Urinary bladder (tissue), 4 donors: Measurements from ENCODE around the gene ATP6V1D. TPM values are rescaled to one million over a fixed set of nuclear protein-coding genes. Genes with fewer than 3 reads are reported as not detected.
"Not testable (repeated sequence)": the region's sequence is repeated elsewhere in the genome, so short reads cannot be mapped to it uniquely, and the experiment has no call there.

ENCODE experiments used
- DNase-seq: peaks from one replicate; pipeline ENCODE4 v3.0.0-alpha.2; 2015; ENCODE audit errors: extremely low spot score
- H3K27ac ChIP-seq: one replicate; pipeline ENCODE4 v1.5.1; 2013; ENCODE audit warnings: low read depth, mild to moderate bottlenecking, moderate library complexity
- H3K36me3 ChIP-seq: one replicate; pipeline ENCODE4 v1.6.1; 2013; ENCODE audit warnings: mild to moderate bottlenecking, moderate library complexity; ENCODE audit not compliant: insufficient read depth
- H3K4me1 ChIP-seq: one replicate; pipeline ENCODE4 v1.6.1; 2013; ENCODE audit warnings: mild to moderate bottlenecking, moderate library complexity; ENCODE audit not compliant: insufficient read depth
- H3K4me3 ChIP-seq: one replicate; pipeline ENCODE4 v1.5.1; 2013; ENCODE audit warnings: low read depth, low read length
- WGBS: extraction: QIAGEN DNeasy Blood & Tissue Kit; methylation state at CpG from one replicate; pipeline ENCODE4 v1.1.7; 2013; 5-methylcytosine and 5-hydroxymethylcytosine counted together
- polyA plus RNA-seq: library from polyadenylated mRNA; stranded (reverse); fragments of 200-250 nt; gene quantifications from one replicate; pipeline ENCODE4 v1.2.3, GENCODE V29; 2013
- total RNA-seq: library from RNA; depleted of rRNA; stranded (reverse); fragments of >200 nt; gene quantifications from one replicate; pipeline ENCODE4 v1.2.3, GENCODE V29; 2014
- donor health status: healthy with polysubstance abuse.
- donor health status: healthy.

Gene ATP6V1D
- total and polyA plus RNA-seq, 2 donors = 52.8 to 112 TPM

- peaks cover 6% of the 10 kb centered on the region for H3K4me1 ChIP-seq
- no peak overlapping the region for H3K27ac ChIP-seq
- no peak for DNase-seq
- WGBS = 58% methylated on average over 4 of the region's 4 CpGs
- no peaks in the 10 kb centered on the region for H3K36me3 ChIP-seq
- H3K4me3 ChIP-seq = no peak overlapping the region
Observed at GRCh38 chr14:67357186-67357968, 2.2 kb downstream of the ATP6V1D start.

DNA sequence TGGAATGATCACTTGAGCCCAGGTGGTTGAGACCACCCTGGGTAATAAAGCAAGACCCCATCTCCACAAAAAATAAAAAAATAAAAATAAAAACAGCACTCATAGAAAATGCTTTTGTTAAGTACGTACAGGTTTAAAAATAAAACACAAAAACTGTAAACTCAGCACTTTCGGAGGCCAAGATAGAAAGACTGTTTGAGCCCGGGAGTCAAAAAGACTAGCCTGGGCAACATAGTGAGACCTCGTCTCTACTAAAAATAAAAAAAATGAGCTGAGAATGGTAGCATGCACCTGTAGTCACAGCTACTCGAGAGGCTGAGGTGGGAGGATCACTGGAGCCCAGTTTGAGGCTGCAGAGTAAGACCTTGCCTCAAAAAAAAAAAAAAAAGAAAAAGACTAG, 7.5 kb downstream of the ATP6V1D start:
- Histone ChIP-seq H3K27ac (no peak overlapping the region), H3K36me3 (peaks cover 2% of the 10 kb centered on the region), H3K4me3 (no peak overlapping the region), H3K4me1 (no peaks in the 10 kb centered on the region)
- no peak for DNase-seq
- WGBS = 91% methylated on average over 5 of the region's 5 CpGs

- H3K4me3 ChIP-seq = no peak overlapping the region
- no peaks in the 10 kb centered on the region for H3K4me1 ChIP-seq
- DNase-seq = no peak
- peaks cover 8% of the 10 kb centered on the region for H3K36me3 ChIP-seq
- no peak overlapping the region for H3K27ac ChIP-seq
Observed at GRCh38 chr14:67345583-67345982, 14.0 kb downstream of the ATP6V1D start.

- H3K4me1 ChIP-seq = no peaks in the 10 kb centered on the region
- H3K27ac ChIP-seq = no peak overlapping the region
- WGBS = 90% methylated on average over 4 of the region's 4 CpGs
- H3K36me3 ChIP-seq = peaks cover 6% of the 10 kb centered on the region
- no peak overlapping the region for H3K4me3 ChIP-seq
- no peak for DNase-seq
Observed at GRCh38 chr14:67343601-67344230, 15.9 kb downstream of the ATP6V1D start.

GRCh38 chr14:67341231-67341630, 18.4 kb downstream of the ATP6V1D start:
- DNase-seq, H3K4me3 ChIP-seq, H3K4me1 ChIP-seq, H3K27ac ChIP-seq: not testable (repeated sequence)
- peaks cover 11% of the 10 kb centered on the region for H3K36me3 ChIP-seq
- WGBS = 96% methylated on average over 31 of the region's 31 CpGs

- H3K27ac ChIP-seq = no peak overlapping the region
- WGBS = 93% methylated on average over 2 of the region's 2 CpGs
- DNase-seq = no peak
- no peaks in the 10 kb centered on the region for H3K4me1 ChIP-seq
- H3K4me3 ChIP-seq = no peak overlapping the region
- H3K36me3 ChIP-seq = peaks cover 9% of the 10 kb centered on the region
Observed at GRCh38 chr14:67335781-67336180, 23.8 kb downstream of the ATP6V1D start.

- Histone ChIP-seq H3K27ac (no peak overlapping the region), H3K36me3 (peaks cover 5% of the 10 kb centered on the region), H3K4me1 (no peaks in the 10 kb centered on the region), H3K4me3 (no peak overlapping the region)
- 90% methylated on average over 5 of the region's 5 CpGs for WGBS
- DNase-seq = no peak
Observed at GRCh38 chr14:67332468-67332867, 27.1 kb downstream of the ATP6V1D start.

DNA sequence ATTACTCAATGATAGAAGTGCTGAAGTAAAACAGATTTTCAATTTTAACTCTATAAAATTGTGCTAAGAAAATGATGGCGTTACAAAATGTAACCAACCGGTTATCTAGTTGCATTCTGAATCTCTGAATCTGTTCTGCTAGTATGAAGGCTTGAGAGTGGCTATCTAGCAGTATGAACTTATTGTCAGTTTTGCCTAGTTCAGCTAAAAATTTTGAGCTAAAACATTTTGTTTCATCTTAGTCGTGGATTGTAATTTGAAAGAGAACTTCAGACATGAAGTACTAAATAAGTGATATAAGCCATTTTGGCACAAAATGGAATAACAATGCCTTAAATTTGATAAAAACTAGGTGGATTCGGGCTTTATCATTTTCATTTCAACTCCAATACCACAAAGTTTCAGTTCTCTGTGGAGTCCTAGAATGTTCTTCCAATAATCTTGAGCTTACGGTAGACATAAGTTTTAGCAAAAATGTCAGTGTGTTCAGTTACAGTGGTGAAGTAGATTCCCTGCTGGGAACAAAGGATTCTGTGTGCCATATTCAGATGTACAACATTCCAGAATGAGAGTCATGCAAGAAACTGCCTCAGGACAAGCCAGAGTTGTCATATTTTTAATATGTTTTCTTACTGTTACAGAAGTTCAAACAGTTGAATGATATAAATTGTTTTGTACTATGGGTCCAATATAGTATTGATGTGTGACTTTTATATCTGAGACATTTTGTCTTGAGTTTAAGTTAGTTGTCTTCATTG, 28.1 kb downstream of the ATP6V1D start:
- WGBS = 90% methylated on average over 5 of the region's 5 CpGs
- Histone ChIP-seq H3K36me3 (peaks cover 3% of the 10 kb centered on the region), H3K4me1 (no peaks in the 10 kb centered on the region)

DNA sequence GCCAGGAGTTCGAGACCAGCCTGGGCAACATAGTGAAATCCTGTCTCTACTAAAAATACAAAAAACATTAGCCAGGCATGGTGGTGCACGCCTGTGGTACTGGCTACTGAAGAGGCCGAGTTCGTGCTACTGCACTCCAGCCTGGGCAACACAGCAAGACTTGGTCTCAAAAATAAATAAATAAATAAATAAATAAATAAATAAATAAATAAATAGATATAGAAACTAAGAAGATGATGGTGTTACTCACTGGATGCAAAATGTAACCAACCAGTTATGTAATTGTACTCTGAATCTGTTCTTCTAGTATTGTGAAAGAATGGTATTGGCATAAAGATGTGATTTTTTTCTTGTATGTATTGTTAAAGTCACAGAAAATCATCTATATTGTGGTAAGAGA, 29.9 kb downstream of the ATP6V1D start:
- H3K4me1 ChIP-seq, H3K27ac ChIP-seq, H3K36me3 ChIP-seq, DNase-seq, H3K4me3 ChIP-seq: not testable (repeated sequence)
- 98% methylated on average over 4 of the region's 4 CpGs for WGBS

More for the DNA sequence above, 28.1 kb downstream of the ATP6V1D start:
- DNase-seq = no peak
- Histone ChIP-seq H3K4me3 (no peak overlapping the region), H3K27ac (no peak overlapping the region)

DNA sequence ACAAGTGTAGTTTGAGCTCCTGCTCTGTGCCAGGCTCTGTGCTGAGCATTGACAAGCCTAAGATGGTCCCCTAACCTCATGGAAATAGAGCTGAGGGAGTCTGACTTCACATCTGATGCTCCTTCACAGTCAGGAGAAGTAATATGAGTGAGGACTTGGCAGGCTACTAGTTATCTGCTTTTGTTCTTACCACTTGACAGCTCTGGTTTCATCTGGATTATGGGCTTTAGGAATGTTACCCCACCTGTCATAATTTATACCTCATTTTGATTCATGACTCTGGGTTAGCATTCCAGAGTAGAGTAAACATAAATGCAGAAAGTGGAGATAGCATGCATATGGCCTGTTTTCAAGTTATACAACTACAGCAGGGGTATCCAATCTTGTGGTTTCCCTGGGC, 40.5 kb downstream of the ATP6V1D start:
- Histone ChIP-seq H3K27ac (no peak overlapping the region), H3K36me3 (peaks cover 4% of the 10 kb centered on the region), H3K4me3 (no peak overlapping the region), H3K4me1 (no peaks in the 10 kb centered on the region)
- no peak for DNase-seq

DNA sequence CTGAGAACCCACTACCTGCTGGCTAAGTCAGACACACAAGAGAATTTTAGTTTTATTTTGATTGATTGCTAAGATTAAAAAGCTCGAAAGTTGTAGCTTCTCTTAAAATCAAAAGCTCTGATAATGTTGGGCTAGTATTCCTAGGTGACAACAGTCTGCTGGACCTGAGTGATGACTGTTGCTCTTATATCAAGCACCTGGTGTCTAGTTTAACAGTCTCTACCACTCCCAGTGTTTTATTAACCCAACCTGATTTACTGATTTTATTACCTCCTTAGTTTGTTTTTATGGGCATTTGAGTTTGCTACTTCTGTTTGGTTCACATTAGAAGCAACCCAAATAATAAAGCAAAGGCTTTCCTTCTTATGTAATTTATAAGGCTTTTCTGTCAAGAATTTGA, 41.8 kb downstream of the ATP6V1D start:
- 75% methylated on average over 1 of the region's 1 CpG for WGBS
- H3K27ac ChIP-seq = no peak overlapping the region
- no peaks in the 10 kb centered on the region for H3K4me1 ChIP-seq
- H3K36me3 ChIP-seq = peaks cover 2% of the 10 kb centered on the region
- H3K4me3 ChIP-seq = no peak overlapping the region
- no peak for DNase-seq

DNA sequence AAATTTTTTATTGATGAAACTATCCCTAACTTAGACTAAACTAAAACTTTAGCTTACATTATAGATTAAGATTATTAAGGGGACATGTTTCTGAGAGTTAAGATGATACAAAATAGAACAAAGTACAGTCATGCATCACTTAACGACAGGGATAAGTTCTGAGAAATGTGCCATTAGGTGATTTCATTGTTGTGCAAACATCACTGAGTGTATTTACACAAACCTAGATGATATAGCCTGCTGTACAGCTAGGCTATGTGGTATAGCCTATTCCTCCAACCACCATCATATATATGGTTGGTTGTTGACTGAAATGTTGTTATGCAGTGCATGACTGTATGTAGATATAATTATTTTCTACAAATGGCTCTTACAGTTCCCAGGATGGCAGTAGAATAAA, 46.5 kb downstream of the ATP6V1D start:
- DNase-seq = no peak

GRCh38 chr14:67311868-67312267, 47.7 kb downstream of the ATP6V1D start:
- DNase-seq = no peak

More for the DNA sequence above, 46.5 kb downstream of the ATP6V1D start:
- no peaks in the 10 kb centered on the region for H3K36me3 ChIP-seq
- H3K27ac ChIP-seq = no peak overlapping the region
- no peak overlapping the region for H3K4me3 ChIP-seq
- WGBS = 88% methylated on average over 1 of the region's 1 CpG
- H3K4me1 ChIP-seq = no peaks in the 10 kb centered on the region

More at GRCh38 chr14:67311868-67312267, 47.7 kb downstream of the ATP6V1D start:
- no peak overlapping the region for H3K27ac ChIP-seq
- H3K4me3 ChIP-seq = no peak overlapping the region
- H3K4me1 ChIP-seq = no peaks in the 10 kb centered on the region
- H3K36me3 ChIP-seq = no peaks in the 10 kb centered on the region
- 92% methylated on average over 2 of the region's 2 CpGs for WGBS
